C4-2B (cell line): ENCODE measurements around the gene TTLL7.

ENCODE experiments used
- ZFX ChIP-seq: fragments of 450-650 bp; IDR thresholded peaks from 2 replicates; pipeline ENCODE4 v1.6.1; 2017
- TF ChIP-seq, protein P1 (sequence below): fragments of 450-650 bp; conservative IDR thresholded peaks from 2 replicates; pipeline ENCODE4 v1.5.1; 2017; ENCODE audit warnings: mild to moderate bottlenecking

DNA sequence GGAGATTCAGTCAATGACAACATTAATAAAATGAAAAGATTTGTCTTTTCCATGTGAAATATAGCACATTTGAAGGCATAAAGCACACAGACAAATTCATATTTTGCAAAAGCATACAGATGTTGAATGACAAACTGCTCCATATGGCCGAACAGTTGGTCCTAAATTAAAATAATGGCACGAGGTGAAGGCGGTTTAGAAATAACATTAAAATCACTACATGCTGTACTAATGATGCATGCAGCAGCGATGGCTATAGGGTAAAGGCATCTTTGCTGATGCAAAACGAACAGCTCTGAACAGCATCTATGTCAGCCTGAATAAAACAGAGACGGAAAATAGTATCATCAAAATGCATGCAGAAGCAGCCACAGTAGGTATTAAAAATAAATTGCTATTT lies 102.6 kb downstream of the TTLL7 start:
- TF ChIP-seq, protein P1, sequence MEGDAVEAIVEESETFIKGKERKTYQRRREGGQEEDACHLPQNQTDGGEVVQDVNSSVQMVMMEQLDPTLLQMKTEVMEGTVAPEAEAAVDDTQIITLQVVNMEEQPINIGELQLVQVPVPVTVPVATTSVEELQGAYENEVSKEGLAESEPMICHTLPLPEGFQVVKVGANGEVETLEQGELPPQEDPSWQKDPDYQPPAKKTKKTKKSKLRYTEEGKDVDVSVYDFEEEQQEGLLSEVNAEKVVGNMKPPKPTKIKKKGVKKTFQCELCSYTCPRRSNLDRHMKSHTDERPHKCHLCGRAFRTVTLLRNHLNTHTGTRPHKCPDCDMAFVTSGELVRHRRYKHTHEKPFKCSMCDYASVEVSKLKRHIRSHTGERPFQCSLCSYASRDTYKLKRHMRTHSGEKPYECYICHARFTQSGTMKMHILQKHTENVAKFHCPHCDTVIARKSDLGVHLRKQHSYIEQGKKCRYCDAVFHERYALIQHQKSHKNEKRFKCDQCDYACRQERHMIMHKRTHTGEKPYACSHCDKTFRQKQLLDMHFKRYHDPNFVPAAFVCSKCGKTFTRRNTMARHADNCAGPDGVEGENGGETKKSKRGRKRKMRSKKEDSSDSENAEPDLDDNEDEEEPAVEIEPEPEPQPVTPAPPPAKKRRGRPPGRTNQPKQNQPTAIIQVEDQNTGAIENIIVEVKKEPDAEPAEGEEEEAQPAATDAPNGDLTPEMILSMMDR: no peak
- TF ChIP-seq ZFX: no peak
